HepG2 (cell line): ENCODE data around the gene WNT3. TPM values are rescaled to one million over a fixed set of nuclear protein-coding genes. Genes with fewer than 3 reads are reported as not detected.
A peak's percentile ranks its signal among the peaks of the same experiment; 100 is the strongest.

ENCODE experiments used
- E2F2 ChIP-seq: sonication (generic); formaldehyde crosslinking; IDR thresholded peaks from 2 replicates; pipeline ENCODE4 v1.4.0; 2020; ENCODE audit warnings: missing genetic modification reagents, borderline replicate concordance
- GTF2F1 ChIP-seq: fragments of 150-350 bp; IDR thresholded peaks from 2 replicates; pipeline ENCODE4 v1.6.1; 2014; ENCODE audit warnings: low read length
- HCFC1 ChIP-seq: fragments of 150-350 bp; IDR thresholded peaks from 2 replicates; pipeline ENCODE4 v1.6.1; 2014; ENCODE audit warnings: low read depth, low read length
- KLF11 ChIP-seq: IDR thresholded peaks from 2 replicates; pipeline ENCODE4 v1.6.1; 2016; ENCODE audit warnings: missing compliant biosample characterization
- POGK ChIP-seq: sonication (generic); formaldehyde crosslinking; conservative IDR thresholded peaks from 2 replicates; pipeline ENCODE4 v1.8.0; 2022; ENCODE audit warnings: mild to moderate bottlenecking, moderate library complexity, missing genetic modification reagents
- POLR2AphosphoS5 ChIP-seq: IDR thresholded peaks from 2 replicates; pipeline ENCODE4 v1.6.1; 2012; ENCODE audit warnings: low read depth, low read length
- PTBP1 ChIP-seq: fragments of 200-400 bp; formaldehyde crosslinking; IDR thresholded peaks from 2 replicates; pipeline ENCODE4 v1.6.1; 2018; ENCODE audit warnings: low read length, low read depth; ENCODE audit not compliant: poor library complexity, severe bottlenecking
- SOX5 ChIP-seq: IDR thresholded peaks from 2 replicates; pipeline ENCODE4 v1.6.1; 2016; ENCODE audit warnings: borderline replicate concordance
- SPEN ChIP-seq: sonication (generic); formaldehyde crosslinking; IDR thresholded peaks from 2 replicates; pipeline ENCODE4 v1.5.1; 2020; ENCODE audit warnings: low read depth, mild to moderate bottlenecking, missing genetic modification reagents
- SRF ChIP-seq: IDR thresholded peaks from 2 replicates; pipeline ENCODE4 v1.6.1; 2011; ENCODE audit warnings: mild to moderate bottlenecking, low read depth, low read length, moderate library complexity
- SRSF9 ChIP-seq: fragments of 200-400 bp; formaldehyde crosslinking; IDR thresholded peaks from 2 replicates; pipeline ENCODE4 v1.6.1; 2018; ENCODE audit warnings: borderline replicate concordance, mild to moderate bottlenecking, low read depth, low read length; ENCODE audit not compliant: insufficient read depth, poor library complexity, severe bottlenecking
- SYNCRIP ChIP-seq: fragments of 200-400 bp; formaldehyde crosslinking; IDR thresholded peaks from 2 replicates; pipeline ENCODE4 v1.6.1; 2018; ENCODE audit warnings: mild to moderate bottlenecking, low read depth, low read length; ENCODE audit not compliant: insufficient read depth
- TBX3 ChIP-seq: fragments of 450-650 bp; IDR thresholded peaks from 2 replicates; pipeline ENCODE4 v1.6.1; 2017; ENCODE audit warnings: antibody characterized with exemption, mild to moderate bottlenecking, inconsistent platforms, borderline replicate concordance
- ZBTB7A ChIP-seq: sonication (generic); formaldehyde crosslinking; IDR thresholded peaks from 2 replicates; pipeline ENCODE4 v1.8.0; 2022; ENCODE audit warnings: mild to moderate bottlenecking, missing genetic modification reagents
- ZNF329 ChIP-seq: sonication (generic); formaldehyde crosslinking; IDR thresholded peaks from 2 replicates; pipeline ENCODE4 v1.9.0; 2021; ENCODE audit warnings: low read depth, mild to moderate bottlenecking, missing genetic modification reagents
- ZNF383 ChIP-seq: sonication (generic); formaldehyde crosslinking; IDR thresholded peaks from 2 replicates; pipeline ENCODE4 v1.4.0; 2020; ENCODE audit warnings: missing genetic modification reagents, mild to moderate bottlenecking, borderline replicate concordance
- ZNF512B ChIP-seq: sonication (generic); formaldehyde crosslinking; IDR thresholded peaks from 2 replicates; pipeline ENCODE4 v1.5.1; 2020; ENCODE audit warnings: missing genetic modification reagents, mild to moderate bottlenecking, borderline replicate concordance
- ZNF546 ChIP-seq: sonication (generic); formaldehyde crosslinking; conservative IDR thresholded peaks from 2 replicates; pipeline ENCODE4 v1.8.1; 2023; ENCODE audit warnings: mild to moderate bottlenecking, missing genetic modification reagents
- ZNF574 ChIP-seq: sonication (generic); formaldehyde crosslinking; IDR thresholded peaks from 2 replicates; pipeline ENCODE4 v1.4.0; 2020; ENCODE audit warnings: missing genetic modification reagents
- ZNF776 ChIP-seq: sonication (generic); formaldehyde crosslinking; IDR thresholded peaks from 2 replicates; pipeline ENCODE4 v1.4.0; 2020; ENCODE audit warnings: mild to moderate bottlenecking, missing genetic modification reagents
- polyA plus RNA-seq, 8 experiments: library from polyadenylated mRNA; depleted of rRNA in 3 of 8; stranded (reverse) in 7 of 8; unstranded in 1 of 8; fragments of >200 nt; fragmentation: Illumina TruSeq in 4 of 8; extraction: Trizol in 4 of 8; gene quantifications; 2 replicates each; pipeline versions ENCODE4 v1.2.1 to v1.2.3, GENCODE V29; 2011 to 2016; ENCODE audit warnings: low read depth in 4 of 8, missing spikeins in 1 of 8, mixed read lengths in 1 of 8; ENCODE audit not compliant: insufficient read depth in 1 of 8
- total RNA-seq, 5 experiments: library from RNA; depleted of rRNA; stranded (reverse); fragments of >200 nt; fragmentation: Illumina TruSeq; extraction: Trizol; gene quantifications; 2 replicates each; pipeline ENCODE4 v1.2.3, GENCODE V29; 2016; ENCODE audit warnings: low read depth in 1 of 5

Gene WNT3
- total and polyA plus RNA-seq, 2 of the 13 experiments (the other 11 are each of a cell fraction or from before 2014, with no cell fraction given): 8.5 to 10.3 TPM

- peak; percentile 85 for TF ChIP-seq POGK (CRISPR knock-in tag)
- no peak for TF ChIP-seq TBX3
- TF ChIP-seq ZNF383 (CRISPR knock-in tag): no peak
- TF ChIP-seq ZBTB7A (CRISPR knock-in tag): peak; percentile 93
- peak; percentile 81 for TF ChIP-seq ZNF574 (CRISPR knock-in tag)
- peak; percentile 60 for TF ChIP-seq POLR2AphosphoS5
- TF ChIP-seq ZNF329 (CRISPR knock-in tag): peak; percentile 72; the same call in 1 of the 2 replicates
- no peak for TF ChIP-seq SYNCRIP
- no peak for TF ChIP-seq SRSF9
- peak; percentile 95; the same call in 1 of the 2 replicates for TF ChIP-seq E2F2 (CRISPR knock-in tag)
- TF ChIP-seq GTF2F1: no peak
- no peak for TF ChIP-seq HCFC1
- TF ChIP-seq SPEN (CRISPR knock-in tag): peak; percentile 78
- TF ChIP-seq KLF11 (CRISPR knock-in tag): no peak
- peak; percentile 94; the same call in 1 of the 2 replicates for TF ChIP-seq ZNF512B (CRISPR knock-in tag)
- peak; percentile 92 for TF ChIP-seq ZNF776
- TF ChIP-seq PTBP1: no peak
- TF ChIP-seq SRF: no peak
- TF ChIP-seq ZNF546: no peak
- peak; percentile 9; the same call in 1 of the 2 replicates for TF ChIP-seq SOX5 (CRISPR knock-in tag)
Measured at GRCh38 chr17:46771561-46772474, 46.7 kb downstream of the WNT3 start (continued).
